HepG2 (cell line): ENCODE data around the gene RTEL1. TPM values are rescaled to one million over a fixed set of nuclear protein-coding genes. Genes with fewer than 3 reads are reported as not detected.

ENCODE experiments used
- ARNTL ChIP-seq: sonication (generic); formaldehyde crosslinking; IDR thresholded peaks from 2 replicates; pipeline ENCODE4 v1.4.0; 2020; ENCODE audit warnings: mild to moderate bottlenecking, missing genetic modification reagents
- ATF7-NPFF ChIP-seq: sonication (generic); formaldehyde crosslinking; IDR thresholded peaks from 2 replicates; pipeline ENCODE4 v1.8.1; 2023; ENCODE audit warnings: mild to moderate bottlenecking, low read depth, missing genetic modification reagents, moderate library complexity
- BORCS8-MEF2B ChIP-seq: sonication (generic); formaldehyde crosslinking; IDR thresholded peaks from 2 replicates; pipeline ENCODE4 v1.8.0; 2022; ENCODE audit warnings: mild to moderate bottlenecking, missing genetic modification reagents
- CHD4 ChIP-seq: fragments of 200-600 bp; sonication (generic); IDR thresholded peaks from 2 replicates; pipeline ENCODE4 v1.7.0; 2017; ENCODE audit warnings: mild to moderate bottlenecking, low read length, borderline replicate concordance
- ELF4 ChIP-seq: sonication (generic); formaldehyde crosslinking; IDR thresholded peaks from 2 replicates; pipeline ENCODE4 v1.5.0; 2020; ENCODE audit warnings: missing genetic modification reagents, mild to moderate bottlenecking, moderate library complexity, borderline replicate concordance
- JUN ChIP-seq: sonication (generic); formaldehyde crosslinking; IDR thresholded peaks from 2 replicates; pipeline ENCODE4 v1.4.0; 2020; ENCODE audit warnings: mild to moderate bottlenecking, missing genetic modification reagents
- NPAS2 ChIP-seq: sonication (generic); formaldehyde crosslinking; IDR thresholded peaks from 2 replicates; pipeline ENCODE4 v1.8.0; 2022; ENCODE audit warnings: mild to moderate bottlenecking, missing genetic modification reagents, borderline replicate concordance
- NR2F2 ChIP-seq: IDR thresholded peaks from 2 replicates; pipeline ENCODE4 v1.6.1; 2012; ENCODE audit warnings: low read depth, inconsistent platforms, borderline replicate concordance
- NR2F6 ChIP-seq, 2 experiments: IDR thresholded peaks; 2 replicates each; pipeline ENCODE4 v1.6.1; 2016; ENCODE audit warnings: antibody characterized with exemption in 1 of 2, mild to moderate bottlenecking in 1 of 2
- POLR2A ChIP-seq, 2 experiments: IDR thresholded peaks; 2 replicates each; pipeline ENCODE4 v1.6.1; 2011; ENCODE audit warnings: low read depth in 2 of 2, low read length in 2 of 2, mild to moderate bottlenecking in 1 of 2, moderate library complexity in 1 of 2; ENCODE audit not compliant: insufficient read depth in 1 of 2
- RARG ChIP-seq: sonication (generic); formaldehyde crosslinking; IDR thresholded peaks from 2 replicates; pipeline ENCODE4 v1.4.0; 2020; ENCODE audit warnings: low read depth, mild to moderate bottlenecking, missing genetic modification reagents
- SIX4 ChIP-seq: sonication (generic); formaldehyde crosslinking; IDR thresholded peaks from 2 replicates; pipeline ENCODE4 v1.4.0; 2020; ENCODE audit warnings: missing genetic modification reagents
- SMAD9 ChIP-seq: sonication (generic); formaldehyde crosslinking; IDR thresholded peaks from 2 replicates; pipeline ENCODE4 v1.5.1; 2020; ENCODE audit warnings: mild to moderate bottlenecking, missing genetic modification reagents
- SPEN ChIP-seq: sonication (generic); formaldehyde crosslinking; IDR thresholded peaks from 2 replicates; pipeline ENCODE4 v1.5.1; 2020; ENCODE audit warnings: low read depth, mild to moderate bottlenecking, missing genetic modification reagents
- SRF ChIP-seq: IDR thresholded peaks from 2 replicates; pipeline ENCODE4 v1.6.1; 2011; ENCODE audit warnings: mild to moderate bottlenecking, low read depth, low read length, moderate library complexity
- U2AF2 ChIP-seq: fragments of 200-400 bp; formaldehyde crosslinking; IDR thresholded peaks from 2 replicates; pipeline ENCODE4 v1.6.1; 2017; ENCODE audit warnings: low read depth, mild to moderate bottlenecking, low read length
- ZBTB8A ChIP-seq: sonication (generic); formaldehyde crosslinking; IDR thresholded peaks from 2 replicates; pipeline ENCODE4 v1.4.0; 2020; ENCODE audit warnings: mild to moderate bottlenecking, low read depth, missing genetic modification reagents, borderline replicate concordance
- ZNF143 ChIP-seq: sonication (generic); formaldehyde crosslinking; IDR thresholded peaks from 2 replicates; pipeline ENCODE4 v1.4.0; 2020; ENCODE audit warnings: missing genetic modification reagents
- ZNF547 ChIP-seq: sonication (generic); formaldehyde crosslinking; IDR thresholded peaks from 2 replicates; pipeline ENCODE4 v1.5.1; 2020; ENCODE audit warnings: mild to moderate bottlenecking, missing genetic modification reagents
- ZNF558 ChIP-seq: sonication (generic); formaldehyde crosslinking; IDR thresholded peaks from 2 replicates; pipeline ENCODE4 v1.9.0; 2022; ENCODE audit warnings: mild to moderate bottlenecking, missing genetic modification reagents, borderline replicate concordance
- ZNF766 ChIP-seq: sonication (generic); formaldehyde crosslinking; IDR thresholded peaks from 2 replicates; pipeline ENCODE4 v1.5.0; 2020; ENCODE audit warnings: missing genetic modification reagents, borderline replicate concordance
- ZNF772 ChIP-seq: sonication (generic); formaldehyde crosslinking; IDR thresholded peaks from 2 replicates; pipeline ENCODE4 v1.5.0; 2020; ENCODE audit warnings: mild to moderate bottlenecking, missing genetic modification reagents
- polyA plus RNA-seq, 8 experiments: library from polyadenylated mRNA; depleted of rRNA in 3 of 8; stranded (reverse) in 7 of 8; unstranded in 1 of 8; fragments of >200 nt; fragmentation: Illumina TruSeq in 4 of 8; extraction: Trizol in 4 of 8; gene quantifications; 2 replicates each; pipeline versions ENCODE4 v1.2.1 to v1.2.3, GENCODE V29; 2011 to 2016; ENCODE audit warnings: low read depth in 4 of 8, missing spikeins in 1 of 8, mixed read lengths in 1 of 8; ENCODE audit not compliant: insufficient read depth in 1 of 8
- total RNA-seq, 5 experiments: library from RNA; depleted of rRNA; stranded (reverse); fragments of >200 nt; fragmentation: Illumina TruSeq; extraction: Trizol; gene quantifications; 2 replicates each; pipeline ENCODE4 v1.2.3, GENCODE V29; 2016; ENCODE audit warnings: low read depth in 1 of 5
- TF ChIP-seq, protein P1 (sequence below): fragments of 450-650 bp; IDR thresholded peaks from 2 replicates; pipeline ENCODE4 v1.6.1; 2016
- TF ChIP-seq, protein P2 (sequence below): IDR thresholded peaks from 2 replicates; pipeline ENCODE4 v1.6.1; 2016; ENCODE audit warnings: control low read depth
- TF ChIP-seq, protein P3 (sequence below): sonication (generic); formaldehyde crosslinking; IDR thresholded peaks from 2 replicates; pipeline ENCODE4 v1.5.1; 2020; ENCODE audit warnings: mild to moderate bottlenecking, missing genetic modification reagents, moderate library complexity
- TF ChIP-seq, protein P4 (sequence below): sonication (generic); formaldehyde crosslinking; IDR thresholded peaks from 2 replicates; pipeline ENCODE4 v1.5.1; 2020; ENCODE audit warnings: missing genetic modification reagents, mild to moderate bottlenecking, borderline replicate concordance

The RTEL1 gene
- total and polyA plus RNA-seq, 2 of the 13 experiments (the other 11 are each of a cell fraction or from before 2014, with no cell fraction given) = 21.8 to 36.4 TPM

DNA sequence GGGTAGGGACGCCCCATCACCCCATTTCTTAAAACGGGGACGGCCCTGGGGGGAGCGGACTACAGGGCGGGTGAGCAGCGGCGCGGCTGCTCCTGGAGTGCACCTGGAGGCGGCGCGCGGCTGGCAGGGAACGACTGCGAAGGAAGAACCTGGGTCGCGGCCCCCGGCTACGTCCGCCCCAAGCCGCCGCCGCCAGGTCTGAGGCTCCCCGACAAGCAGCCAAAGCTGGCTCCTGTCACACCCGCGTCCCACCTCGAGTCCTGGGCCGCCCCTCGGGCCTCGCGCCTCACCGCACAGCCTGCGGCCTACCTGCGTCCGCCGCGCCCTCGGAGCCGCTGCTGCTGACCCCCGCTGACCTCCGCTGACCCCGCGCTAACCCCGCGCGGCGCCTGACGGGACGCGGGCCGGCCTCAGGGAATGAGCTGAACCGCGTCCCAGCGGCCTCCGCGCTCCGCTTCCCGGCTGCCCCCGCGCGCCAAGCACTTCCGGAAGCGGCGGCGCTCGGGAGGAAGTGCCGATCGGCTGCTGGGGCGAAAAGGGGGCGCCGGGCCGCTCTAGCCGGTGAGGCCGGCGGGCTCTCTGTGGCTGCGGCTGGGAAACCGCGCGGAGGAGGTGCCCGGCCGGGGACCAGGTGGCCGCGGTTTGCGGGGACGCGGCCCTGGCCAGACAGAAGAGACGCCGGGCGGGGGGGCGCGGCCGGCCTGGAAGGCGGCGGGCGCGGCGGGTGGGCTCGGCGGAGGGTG lies 49.6 kb downstream of the RTEL1 start, which contains the start of the genes ARFRP1 and ZGPAT (continued):
- TF ChIP-seq, protein P1, sequence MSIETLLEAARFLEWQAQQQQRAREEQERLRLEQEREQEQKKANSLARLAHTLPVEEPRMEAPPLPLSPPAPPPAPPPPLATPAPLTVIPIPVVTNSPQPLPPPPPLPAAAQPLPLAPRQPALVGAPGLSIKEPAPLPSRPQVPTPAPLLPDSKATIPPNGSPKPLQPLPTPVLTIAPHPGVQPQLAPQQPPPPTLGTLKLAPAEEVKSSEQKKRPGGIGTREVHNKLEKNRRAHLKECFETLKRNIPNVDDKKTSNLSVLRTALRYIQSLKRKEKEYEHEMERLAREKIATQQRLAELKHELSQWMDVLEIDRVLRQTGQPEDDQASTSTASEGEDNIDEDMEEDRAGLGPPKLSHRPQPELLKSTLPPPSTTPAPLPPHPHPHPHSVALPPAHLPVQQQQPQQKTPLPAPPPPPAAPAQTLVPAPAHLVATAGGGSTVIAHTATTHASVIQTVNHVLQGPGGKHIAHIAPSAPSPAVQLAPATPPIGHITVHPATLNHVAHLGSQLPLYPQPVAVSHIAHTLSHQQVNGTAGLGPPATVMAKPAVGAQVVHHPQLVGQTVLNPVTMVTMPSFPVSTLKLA = peak; percentile 44; the same call in 1 of the 2 replicates
- TF ChIP-seq SIX4 (CRISPR knock-in tag) (0 out of 2 replicates have a peak, but pooled peaks have one; percentile 11), ZBTB8A (CRISPR knock-in tag) (no peak), ATF7-NPFF (CRISPR knock-in tag) (peak; percentile 96), CHD4 (no peak), ZNF143 (CRISPR knock-in tag) (peak; percentile 96), ZNF547 (CRISPR knock-in tag) (peak; percentile 92), ZNF772 (CRISPR knock-in tag) (peak; percentile 73), ZNF558 (CRISPR knock-in tag) (peak; percentile 71; the same call in 1 of the 2 replicates), U2AF2 (no peak), NR2F2 (peak; percentile 93), RARG (CRISPR knock-in tag) (no peak), SPEN (CRISPR knock-in tag) (peak; percentile 100), SRF (no peak; the same call in 1 of the 2 replicates), BORCS8-MEF2B (CRISPR knock-in tag) (peak; percentile 95), POLR2A (IDR thresholded peaks at IDR 0.05; ENCODE audit: insufficient read depth in 1 of 2, low read depth in 2 of 2, low read length in 2 of 2) (peak in 1 of 2 experiments; percentile 28; a peak in 1 of 4 replicates), JUN (CRISPR knock-in tag) (peak; percentile 75; the same call in 1 of the 2 replicates), ARNTL (CRISPR knock-in tag) (peak; percentile 73), NPAS2 (CRISPR knock-in tag) (no peak), SMAD9 (CRISPR knock-in tag) (peak; percentile 83), ZNF766 (CRISPR knock-in tag) (peak; percentile 93), NR2F6 (IDR thresholded peaks at IDR 0.05) (peak; percentile 70), NR2F6 (CRISPR knock-in tag; IDR thresholded peaks at IDR 0.05) (peak; percentile 99), ELF4 (CRISPR knock-in tag) (peak; percentile 70)
- TF ChIP-seq, protein P2, sequence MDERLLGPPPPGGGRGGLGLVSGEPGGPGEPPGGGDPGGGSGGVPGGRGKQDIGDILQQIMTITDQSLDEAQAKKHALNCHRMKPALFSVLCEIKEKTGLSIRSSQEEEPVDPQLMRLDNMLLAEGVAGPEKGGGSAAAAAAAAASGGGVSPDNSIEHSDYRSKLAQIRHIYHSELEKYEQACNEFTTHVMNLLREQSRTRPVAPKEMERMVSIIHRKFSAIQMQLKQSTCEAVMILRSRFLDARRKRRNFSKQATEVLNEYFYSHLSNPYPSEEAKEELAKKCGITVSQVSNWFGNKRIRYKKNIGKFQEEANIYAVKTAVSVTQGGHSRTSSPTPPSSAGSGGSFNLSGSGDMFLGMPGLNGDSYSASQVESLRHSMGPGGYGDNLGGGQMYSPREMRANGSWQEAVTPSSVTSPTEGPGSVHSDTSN = no peak
- TF ChIP-seq, protein P3, sequence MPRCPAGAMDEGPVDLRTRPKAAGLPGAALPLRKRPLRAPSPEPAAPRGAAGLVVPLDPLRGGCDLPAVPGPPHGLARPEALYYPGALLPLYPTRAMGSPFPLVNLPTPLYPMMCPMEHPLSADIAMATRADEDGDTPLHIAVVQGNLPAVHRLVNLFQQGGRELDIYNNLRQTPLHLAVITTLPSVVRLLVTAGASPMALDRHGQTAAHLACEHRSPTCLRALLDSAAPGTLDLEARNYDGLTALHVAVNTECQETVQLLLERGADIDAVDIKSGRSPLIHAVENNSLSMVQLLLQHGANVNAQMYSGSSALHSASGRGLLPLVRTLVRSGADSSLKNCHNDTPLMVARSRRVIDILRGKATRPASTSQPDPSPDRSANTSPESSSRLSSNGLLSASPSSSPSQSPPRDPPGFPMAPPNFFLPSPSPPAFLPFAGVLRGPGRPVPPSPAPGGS (CRISPR knock-in tag) = peak; percentile 96
- TF ChIP-seq, protein P4, sequence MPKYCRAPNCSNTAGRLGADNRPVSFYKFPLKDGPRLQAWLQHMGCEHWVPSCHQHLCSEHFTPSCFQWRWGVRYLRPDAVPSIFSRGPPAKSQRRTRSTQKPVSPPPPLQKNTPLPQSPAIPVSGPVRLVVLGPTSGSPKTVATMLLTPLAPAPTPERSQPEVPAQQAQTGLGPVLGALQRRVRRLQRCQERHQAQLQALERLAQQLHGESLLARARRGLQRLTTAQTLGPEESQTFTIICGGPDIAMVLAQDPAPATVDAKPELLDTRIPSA (CRISPR knock-in tag) = peak; percentile 97
